Measurements from ENCODE around the gene CD101. TPM values are rescaled to one million over a fixed set of nuclear protein-coding genes. Genes with fewer than 3 reads are reported as not detected.

The CD101 gene
- total RNA-seq, 1 experiment from 2014 or later = 1.7 TPM

GRCh38 chr1:117044217-117044616 is 42.7 kb downstream of the CD101 start:
- no peaks in the 10 kb centered on the region for H3K4me1 ChIP-seq (ENCODE audit: insufficient read depth, low read length, poor library complexity, severe bottlenecking)
- no peaks in the 10 kb centered on the region for H3K27me3 ChIP-seq (replicated peaks; ENCODE audit: insufficient read depth, low read depth, low read length, poor library complexity)
- TF ChIP-seq CTCF (conservative IDR thresholded peaks at IDR 0.05; ENCODE audit: low read depth, low read length) (no peak), EZH2 (IDR thresholded peaks at IDR 0.05; ENCODE audit: borderline replicate concordance, low read depth, low read length, poor library complexity, severe bottlenecking) (no peak)
- no peak overlapping the region for H3K4me3 ChIP-seq (ENCODE audit: low read depth, low read length, poor library complexity, severe bottlenecking)
- POLR2A ChIA-PET (ENCODE audit: low non-redundant PET) = no interaction called here
- no peaks in the 10 kb centered on the region for H3K36me3 ChIP-seq (ENCODE audit: insufficient read depth, low read length, poor library complexity, severe bottlenecking)
- no peak overlapping the region for H3K27ac ChIP-seq (ENCODE audit: low read depth, low read length, poor library complexity, severe bottlenecking)
- no peak for DNase-seq (ENCODE audit: low spot score)
- no peaks in the 10 kb centered on the region for H3K9me3 ChIP-seq (ENCODE audit: low read depth, low read length, poor library complexity, severe bottlenecking)
- CTCF ChIA-PET = interaction anchor here (0.5 kb wide), 1 partner anchor 13 kb away, joined by 6 read pairs; no protein-coding TSS in a partner anchor
- intact Hi-C loops (cut with micrococcal nuclease; ENCODE audit: unreplicated experiment) = loop anchor here (10.0 kb wide), 1 partner anchor 169 kb away; no protein-coding TSS in a partner anchor
- BruUV-seq (replicated peaks) = no TSS peak

GRCh38 chr1:117045644-117046043 is 44.1 kb downstream of the CD101 start:
- Histone ChIP-seq H3K27ac (ENCODE audit: low read depth, low read length, poor library complexity, severe bottlenecking) (no peak overlapping the region), H3K4me1 (ENCODE audit: insufficient read depth, low read length, poor library complexity, severe bottlenecking) (no peaks in the 10 kb centered on the region), H3K36me3 (ENCODE audit: insufficient read depth, low read length, poor library complexity, severe bottlenecking) (no peaks in the 10 kb centered on the region), H3K4me3 (ENCODE audit: low read depth, low read length, poor library complexity, severe bottlenecking) (no peak overlapping the region), H3K27me3 (replicated peaks; ENCODE audit: insufficient read depth, low read depth, low read length, poor library complexity) (no peaks in the 10 kb centered on the region), H3K9me3 (ENCODE audit: low read depth, low read length, poor library complexity, severe bottlenecking) (no peaks in the 10 kb centered on the region)
- intact Hi-C loops (cut with micrococcal nuclease; ENCODE audit: unreplicated experiment) = loop anchor here (10.0 kb wide), 1 partner anchor 171 kb away; no protein-coding TSS in a partner anchor
- no peak for DNase-seq (ENCODE audit: low spot score)
- ChIA-PET CTCF (no interaction called here), POLR2A (ENCODE audit: low non-redundant PET) (no interaction called here)
- TF ChIP-seq CTCF (conservative IDR thresholded peaks at IDR 0.05; ENCODE audit: low read depth, low read length) (no peak), EZH2 (IDR thresholded peaks at IDR 0.05; ENCODE audit: borderline replicate concordance, low read depth, low read length, poor library complexity, severe bottlenecking) (no peak)
- BruUV-seq (replicated peaks) = no TSS peak

DNA sequence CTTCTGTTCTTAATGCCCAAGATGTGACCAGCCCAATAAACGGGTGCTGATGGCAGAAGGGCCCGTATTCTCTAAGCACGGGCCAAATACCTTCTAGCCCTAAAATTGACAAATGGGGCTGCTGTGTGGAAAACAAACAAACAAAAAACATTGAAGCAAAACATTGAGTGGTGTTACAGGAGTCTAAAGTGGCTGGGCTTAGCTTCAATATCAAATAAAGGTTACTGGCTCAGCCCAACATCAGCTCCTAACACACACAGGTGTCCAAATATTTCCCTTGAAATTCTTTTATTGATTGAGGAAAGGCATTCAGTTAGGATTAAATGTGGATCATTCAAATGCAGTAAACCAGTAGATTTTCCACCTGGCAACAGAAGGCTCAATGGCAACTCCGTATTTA is 45.2 kb downstream of the CD101 start:
- intact Hi-C loops (cut with micrococcal nuclease; ENCODE audit: unreplicated experiment) = loop anchor here (10.0 kb wide), 1 partner anchor 172 kb away; no protein-coding TSS in a partner anchor
- ChIA-PET CTCF (no interaction called here), POLR2A (ENCODE audit: low non-redundant PET) (no interaction called here)
- H3K4me3 ChIP-seq (ENCODE audit: low read depth, low read length, poor library complexity, severe bottlenecking) = no peak overlapping the region
- no peak for DNase-seq (ENCODE audit: low spot score)
- H3K27me3 ChIP-seq (replicated peaks; ENCODE audit: insufficient read depth, low read depth, low read length, poor library complexity) = no peaks in the 10 kb centered on the region
- TF ChIP-seq CTCF (conservative IDR thresholded peaks at IDR 0.05; ENCODE audit: low read depth, low read length) (no peak), EZH2 (IDR thresholded peaks at IDR 0.05; ENCODE audit: borderline replicate concordance, low read depth, low read length, poor library complexity, severe bottlenecking) (no peak)
- H3K36me3 ChIP-seq (ENCODE audit: insufficient read depth, low read length, poor library complexity, severe bottlenecking) = no peaks in the 10 kb centered on the region
- H3K9me3 ChIP-seq (ENCODE audit: low read depth, low read length, poor library complexity, severe bottlenecking) = no peaks in the 10 kb centered on the region
- BruUV-seq (replicated peaks) = no TSS peak
- no peak overlapping the region for H3K27ac ChIP-seq (ENCODE audit: low read depth, low read length, poor library complexity, severe bottlenecking)
- no peaks in the 10 kb centered on the region for H3K4me1 ChIP-seq (ENCODE audit: insufficient read depth, low read length, poor library complexity, severe bottlenecking)

Measured in A673 (cell line).